PC-3 (cell line): ENCODE results near the gene CAPN1. TPM values are rescaled to one million over a fixed set of nuclear protein-coding genes. Genes with fewer than 3 reads are reported as not detected.

ENCODE experiments used
- ATAC-seq: fragments of 200-7000 bp; cut with Tn5 transposase; 2 replicates; pipeline ENCODE4 v1.9.1; 2020; ENCODE audit warnings: mild to moderate bottlenecking, moderate library complexity
- Bru-seq: library from RNA; stranded (reverse); fragments of 400-500 nt; gene quantifications from one replicate; lab custom pipeline; 2021; lab: Mats Ljungman, UMichigan
- BruChase-seq, 2 experiments: library from RNA; stranded (reverse); fragments of 400-500 nt; gene quantifications; one replicate each; lab custom pipeline; 2021; lab: Mats Ljungman, UMichigan
- BruUV-seq: library from RNA; stranded (reverse); fragments of 400-500 nt; replicated peaks from 2 replicates; lab custom pipeline; 2021; lab: Mats Ljungman, UMichigan
- CTCF ChIA-PET: fragments of 300-600 bp; sonication (Branson Sonifier 250); formaldehyde crosslinking; loops from one replicate; lab custom pipeline; 2022; ENCODE audit warnings: antibody characterized with exemption; lab: Charles Lee
- POLR2A ChIA-PET: fragments of 300-600 bp; sonication (Branson Sonifier 250); formaldehyde crosslinking; loops from one replicate; lab custom pipeline; 2022; ENCODE audit warnings: antibody characterized with exemption; ENCODE audit not compliant: unreplicated experiment; lab: Charles Lee
- DNase-seq: peaks from one replicate; pipeline ENCODE4 v3.0.0-alpha.2; 2015
- H2AFZ ChIP-seq: fragments of 300-600 bp; sonication (generic); 2 replicates; pipeline ENCODE4 v1.6.0; 2016; ENCODE audit warnings: antibody characterized with exemption, low read length
- H3F3A ChIP-seq: fragments of 300-600 bp; sonication (generic); one replicate; pipeline ENCODE4 v1.6.0; 2017; ENCODE audit warnings: antibody characterized with exemption, low read length, control low read depth, mild to moderate bottlenecking; ENCODE audit not compliant: unreplicated experiment
- H3K27ac ChIP-seq: fragments of 300-600 bp; sonication (generic); 2 replicates; pipeline ENCODE4 v1.5.1; 2016; ENCODE audit warnings: mild to moderate bottlenecking, low read length
- H3K27me3 ChIP-seq: fragments of 300-600 bp; sonication (generic); 2 replicates; pipeline ENCODE4 v1.6.1; 2016; ENCODE audit warnings: low read length, mixed read lengths
- H3K36me3 ChIP-seq: fragments of 300-600 bp; sonication (generic); 2 replicates; pipeline ENCODE4 v1.6.1; 2016; ENCODE audit warnings: low read depth, mixed run types, low read length, mixed read lengths
- H3K4me1 ChIP-seq: fragments of 300-600 bp; sonication (generic); 2 replicates; pipeline ENCODE4 v1.5.1; 2016; ENCODE audit warnings: low read length; ENCODE audit not compliant: insufficient read depth
- H3K4me2 ChIP-seq: fragments of 300-600 bp; sonication (generic); 2 replicates; pipeline ENCODE4 v1.6.0; 2016; ENCODE audit warnings: low read length
- H3K4me3 ChIP-seq: fragments of 300-600 bp; sonication (generic); 2 replicates; pipeline ENCODE4 v1.5.1; 2016; ENCODE audit warnings: mild to moderate bottlenecking, low read length, mixed read lengths
- H3K79me2 ChIP-seq: fragments of 300-600 bp; sonication (generic); 2 replicates; pipeline ENCODE4 v1.6.1; 2017; ENCODE audit warnings: low read length, mixed read lengths
- H3K9ac ChIP-seq: fragments of 300-600 bp; sonication (generic); 2 replicates; pipeline ENCODE4 v1.6.0; 2016; ENCODE audit warnings: mild to moderate bottlenecking, low read length
- H3K9me2 ChIP-seq: fragments of 300-600 bp; sonication (generic); replicated peaks from 2 replicates; pipeline ENCODE4 v1.6.1; 2016; ENCODE audit warnings: mixed run types, low read length, mixed read lengths
- H3K9me3 ChIP-seq: fragments of 300-600 bp; sonication (generic); 2 replicates; pipeline ENCODE4 v1.6.1; 2016; ENCODE audit warnings: low read length, mixed read lengths
- H4K20me1 ChIP-seq: fragments of 300-600 bp; sonication (generic); 2 replicates; pipeline ENCODE4 v1.6.1; 2016; ENCODE audit warnings: low read length, mixed read lengths
- EZH2 ChIP-seq: fragments of 300-600 bp; sonication (generic); IDR thresholded peaks from one replicate; pipeline ENCODE4 v1.6.1; 2017; ENCODE audit warnings: antibody characterized with exemption, mild to moderate bottlenecking, low read length; ENCODE audit not compliant: unreplicated experiment
- EZH2phosphoT487 ChIP-seq: fragments of 300-600 bp; sonication (generic); IDR thresholded peaks from 2 replicates; pipeline ENCODE4 v1.6.1; 2018; ENCODE audit warnings: mild to moderate bottlenecking, antibody characterized with exemption, low read length, borderline replicate concordance
- intact Hi-C: fragments of 100-400 bp; cut with micrococcal nuclease; formaldehyde crosslinking; loops from 2 replicates; pipeline ENCODE4 v1.9.0; 2023
- long read RNA-seq: library from polyadenylated mRNA; unstranded; transcript quantifications from one replicate; pipeline ENCODE4 v2.0.0, GENCODE V29; 2021; ENCODE audit not compliant: unreplicated experiment
- total RNA-seq: library from RNA; depleted of rRNA; stranded (reverse); fragments of >200 nt; gene quantifications from 2 replicates; pipeline ENCODE4 v1.2.3, GENCODE V29; 2014; rRNA removed
- TF ChIP-seq, protein P1 (sequence below): fragments of 300-600 bp; sonication (generic); conservative IDR thresholded peaks from 2 replicates; pipeline ENCODE4 v1.5.1; 2017; ENCODE audit warnings: antibody characterized with exemption, low read depth, mild to moderate bottlenecking, low read length

Gene CAPN1
- 307 and 407 TPM in 2 replicates for total RNA-seq
- Bru-seq, nascent RNA, result percentile 89 among the genes with signal in this experiment
- BruChase-seq, experiment 1, labeled RNA remaining after a 6-hour chase, result percentile 94 among the genes with signal in this experiment
- percentile 89 among the genes with signal in this experiment for BruChase-seq, experiment 2, labeled RNA remaining after a 2-hour chase
- long read RNA-seq, partial matches to known transcripts, result 291 of 887 reads
- long read RNA-seq, other reads (novel, unspliced or antisense), result 594 of 887 reads

DNA sequence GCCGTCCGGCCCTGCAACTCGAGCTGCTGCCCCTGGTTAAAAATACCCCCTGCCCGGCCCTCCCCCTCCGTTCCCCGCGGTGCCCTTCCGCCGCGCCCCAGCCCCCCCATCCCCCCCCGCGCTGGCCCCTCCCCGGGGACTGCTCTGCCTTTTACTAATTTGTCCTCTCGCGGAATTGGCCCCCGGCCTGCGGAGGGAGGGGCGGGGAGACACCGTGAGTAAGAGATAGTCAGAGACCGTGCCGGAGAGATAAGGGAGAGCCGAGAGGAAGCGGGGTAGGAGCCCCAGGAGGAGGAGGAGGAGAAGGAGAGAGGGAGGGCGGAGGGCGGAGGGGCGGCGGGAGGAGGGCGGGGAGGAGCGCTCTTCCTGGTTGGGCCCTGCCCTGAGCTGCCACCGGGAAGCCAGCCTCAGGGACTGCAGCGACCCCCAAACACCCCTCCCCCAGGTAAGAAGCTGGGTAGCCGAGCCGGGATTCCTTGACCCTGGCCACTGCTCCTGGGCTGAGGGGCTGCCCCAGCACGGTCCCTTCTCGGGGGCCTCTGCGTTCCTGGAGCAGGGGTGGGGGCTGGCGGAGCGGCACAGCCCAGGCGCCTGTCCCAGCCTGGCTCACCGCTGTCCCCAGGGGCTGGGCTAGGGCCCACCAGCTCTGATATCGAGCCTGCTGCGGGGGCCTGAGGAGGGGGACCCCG, at the start of gene CAPN1:
CAPN1 (plus strand) TSS at position 360 of the 689 bp plus-strand sequence. CDS start 774 bp downstream, outside the sequence.
- H3K9me3 ChIP-seq, result no peaks in the 10 kb centered on the region
- H3K9ac ChIP-seq, result peak within 1 kb of the TSS; percentile 87
- intact Hi-C loops, result loop anchor here (1.0 to 10.0 kb wide), 4 partner anchors 46 to 133 kb away; partner anchors contain the start of genes CDC42EP2 and ZNHIT2
- peak within 1 kb of the TSS; percentile 95 for H2AFZ ChIP-seq
- no peak for TF ChIP-seq EZH2
- TF ChIP-seq, protein P1, sequence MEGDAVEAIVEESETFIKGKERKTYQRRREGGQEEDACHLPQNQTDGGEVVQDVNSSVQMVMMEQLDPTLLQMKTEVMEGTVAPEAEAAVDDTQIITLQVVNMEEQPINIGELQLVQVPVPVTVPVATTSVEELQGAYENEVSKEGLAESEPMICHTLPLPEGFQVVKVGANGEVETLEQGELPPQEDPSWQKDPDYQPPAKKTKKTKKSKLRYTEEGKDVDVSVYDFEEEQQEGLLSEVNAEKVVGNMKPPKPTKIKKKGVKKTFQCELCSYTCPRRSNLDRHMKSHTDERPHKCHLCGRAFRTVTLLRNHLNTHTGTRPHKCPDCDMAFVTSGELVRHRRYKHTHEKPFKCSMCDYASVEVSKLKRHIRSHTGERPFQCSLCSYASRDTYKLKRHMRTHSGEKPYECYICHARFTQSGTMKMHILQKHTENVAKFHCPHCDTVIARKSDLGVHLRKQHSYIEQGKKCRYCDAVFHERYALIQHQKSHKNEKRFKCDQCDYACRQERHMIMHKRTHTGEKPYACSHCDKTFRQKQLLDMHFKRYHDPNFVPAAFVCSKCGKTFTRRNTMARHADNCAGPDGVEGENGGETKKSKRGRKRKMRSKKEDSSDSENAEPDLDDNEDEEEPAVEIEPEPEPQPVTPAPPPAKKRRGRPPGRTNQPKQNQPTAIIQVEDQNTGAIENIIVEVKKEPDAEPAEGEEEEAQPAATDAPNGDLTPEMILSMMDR, result no peak
- no peak for TF ChIP-seq EZH2phosphoT487
- BruUV-seq, result no TSS peak
- H3K9me2 ChIP-seq, result no peaks in the 10 kb centered on the region
- peaks cover 20% of the 10 kb centered on the region for H3K36me3 ChIP-seq
- H3K27ac ChIP-seq, result peak within 1 kb of the TSS; percentile 69
- DNase-seq, result peak; percentile 98
- H3F3A ChIP-seq, result no peaks in the 10 kb centered on the region
- peak; percentile 70 for ATAC-seq
- H3K4me2 ChIP-seq, result peak within 1 kb of the TSS; percentile 99
- peaks cover 68% of the 10 kb centered on the region for H3K79me2 ChIP-seq
- peak within 1 kb of the TSS; percentile 92 for H3K4me3 ChIP-seq
- ChIA-PET POLR2A (interaction anchor here (2.0 kb wide), 1 partner anchor 47 kb away, joined by 12 read pairs; the partner anchor contains the start of gene SYVN1), CTCF (interaction anchor here (0.7 to 1.2 kb wide), 2 partner anchors 47 to 404 kb away, joined by 3 to 4 read pairs; no protein-coding TSS in a partner anchor)
- H3K4me1 ChIP-seq, result peaks cover 27% of the 10 kb centered on the region
- H4K20me1 ChIP-seq, result peaks cover 4% of the 10 kb centered on the region; the same call in 1 of the 2 replicates
- H3K27me3 ChIP-seq, result no peaks in the 10 kb centered on the region

DNA sequence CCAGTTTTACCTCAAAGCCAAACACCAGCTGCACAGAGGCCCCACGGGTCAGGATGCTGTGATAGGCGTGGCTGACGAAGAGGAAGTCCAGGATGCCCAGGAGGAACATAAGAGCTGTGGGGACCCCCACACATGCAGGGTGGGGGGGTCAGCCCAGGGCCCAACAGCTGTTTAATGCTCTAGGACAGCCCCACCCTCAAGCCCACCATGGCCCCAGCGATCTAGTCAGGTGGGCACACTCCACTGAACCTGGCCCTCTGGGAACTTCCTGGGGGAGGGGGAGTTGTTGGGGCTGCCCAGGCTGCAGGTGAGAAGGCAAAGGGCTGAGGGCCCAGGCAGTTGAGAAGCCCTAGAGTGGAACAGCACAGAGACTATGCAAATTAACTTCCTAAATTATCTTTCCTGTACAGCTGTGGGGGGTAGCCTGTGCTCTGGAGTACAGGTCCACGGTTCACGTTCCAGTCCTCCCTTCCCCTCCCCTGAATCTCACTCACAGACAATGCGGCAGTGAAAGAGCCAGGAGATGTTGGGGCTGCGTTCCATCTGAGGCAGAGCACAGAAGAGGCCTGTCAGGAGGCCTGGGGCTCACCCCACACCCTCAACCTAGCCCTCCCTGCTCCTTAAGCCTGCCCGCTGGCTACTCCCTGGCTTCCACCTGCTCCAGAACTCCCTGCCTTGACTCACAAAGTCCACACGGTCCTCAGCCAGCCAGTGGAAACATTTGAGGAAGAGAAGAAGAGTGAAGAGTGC, 49.3 kb upstream of the CAPN1 start:
- no peaks in the 10 kb centered on the region for H3K9me2 ChIP-seq
- no TSS peak for BruUV-seq
- intact Hi-C loops, result no loop called here
- H3K9me3 ChIP-seq, result no peaks in the 10 kb centered on the region
- H3K4me1 ChIP-seq, result peaks cover 16% of the 10 kb centered on the region
- peaks cover 33% of the 10 kb centered on the region; the same call in 1 of the 2 replicates for H3K36me3 ChIP-seq
- peak overlapping the region; percentile 90; the same call in 1 of the 2 replicates for H3K4me3 ChIP-seq
- ChIA-PET CTCF (no interaction called here), POLR2A (no interaction called here)
- H3K79me2 ChIP-seq, result peaks cover 35% of the 10 kb centered on the region
- DNase-seq (no peak), ATAC-seq (no peak)
- no peak overlapping the region for H3K9ac ChIP-seq
- TF ChIP-seq, protein P1, result no peak
- TF ChIP-seq EZH2phosphoT487 (no peak), EZH2 (no peak)
- H3K27me3 ChIP-seq, result no peaks in the 10 kb centered on the region
- H3K4me2 ChIP-seq, result peak overlapping the region; percentile 96
- H4K20me1 ChIP-seq, result no peaks in the 10 kb centered on the region; the same call in 1 of the 2 replicates
- no peaks in the 10 kb centered on the region for H3F3A ChIP-seq
- no peak overlapping the region for H3K27ac ChIP-seq
- no peak overlapping the region for H2AFZ ChIP-seq
